Measurements from ENCODE around the gene MGAT4B. TPM values are rescaled to one million over a fixed set of nuclear protein-coding genes. Genes with fewer than 3 reads are reported as not detected.
A peak's percentile ranks its signal among the peaks of the same experiment; 100 is the strongest.

Gene MGAT4B
- total and polyA plus RNA-seq, 4 donors = 42.0 to 156 (median 83.7) TPM

DNA sequence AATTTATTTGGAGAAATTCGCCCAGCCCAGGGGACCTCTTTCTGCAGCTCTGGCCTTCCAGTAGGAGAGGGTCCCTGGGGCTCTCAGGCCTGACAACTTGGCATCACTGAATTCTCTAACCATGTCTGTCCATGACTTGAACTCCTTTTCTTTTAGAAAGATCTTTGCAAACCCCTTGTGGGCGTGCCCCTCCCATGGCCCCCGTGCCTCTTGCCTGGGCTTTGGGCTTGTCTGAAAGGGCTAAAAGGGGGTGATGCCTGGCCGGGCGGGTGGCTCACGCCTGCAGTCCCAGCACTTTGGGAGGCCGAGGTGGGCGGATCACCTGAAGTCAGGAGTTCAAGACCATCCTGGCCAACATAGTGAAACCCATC, 10.8 kb upstream of the MGAT4B start:
- TF ChIP-seq RAD21 (IDR thresholded peaks at IDR 0.05) = no peak
- TF ChIP-seq, protein P1, sequence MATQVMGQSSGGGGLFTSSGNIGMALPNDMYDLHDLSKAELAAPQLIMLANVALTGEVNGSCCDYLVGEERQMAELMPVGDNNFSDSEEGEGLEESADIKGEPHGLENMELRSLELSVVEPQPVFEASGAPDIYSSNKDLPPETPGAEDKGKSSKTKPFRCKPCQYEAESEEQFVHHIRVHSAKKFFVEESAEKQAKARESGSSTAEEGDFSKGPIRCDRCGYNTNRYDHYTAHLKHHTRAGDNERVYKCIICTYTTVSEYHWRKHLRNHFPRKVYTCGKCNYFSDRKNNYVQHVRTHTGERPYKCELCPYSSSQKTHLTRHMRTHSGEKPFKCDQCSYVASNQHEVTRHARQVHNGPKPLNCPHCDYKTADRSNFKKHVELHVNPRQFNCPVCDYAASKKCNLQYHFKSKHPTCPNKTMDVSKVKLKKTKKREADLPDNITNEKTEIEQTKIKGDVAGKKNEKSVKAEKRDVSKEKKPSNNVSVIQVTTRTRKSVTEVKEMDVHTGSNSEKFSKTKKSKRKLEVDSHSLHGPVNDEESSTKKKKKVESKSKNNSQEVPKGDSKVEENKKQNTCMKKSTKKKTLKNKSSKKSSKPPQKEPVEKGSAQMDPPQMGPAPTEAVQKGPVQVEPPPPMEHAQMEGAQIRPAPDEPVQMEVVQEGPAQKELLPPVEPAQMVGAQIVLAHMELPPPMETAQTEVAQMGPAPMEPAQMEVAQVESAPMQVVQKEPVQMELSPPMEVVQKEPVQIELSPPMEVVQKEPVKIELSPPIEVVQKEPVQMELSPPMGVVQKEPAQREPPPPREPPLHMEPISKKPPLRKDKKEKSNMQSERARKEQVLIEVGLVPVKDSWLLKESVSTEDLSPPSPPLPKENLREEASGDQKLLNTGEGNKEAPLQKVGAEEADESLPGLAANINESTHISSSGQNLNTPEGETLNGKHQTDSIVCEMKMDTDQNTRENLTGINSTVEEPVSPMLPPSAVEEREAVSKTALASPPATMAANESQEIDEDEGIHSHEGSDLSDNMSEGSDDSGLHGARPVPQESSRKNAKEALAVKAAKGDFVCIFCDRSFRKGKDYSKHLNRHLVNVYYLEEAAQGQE (IDR thresholded peaks at IDR 0.05) = no peak
- Histone ChIP-seq H3K36me3 (ENCODE audit: control insufficient read depth in 4 of 4, insufficient read depth in 3 of 4, low read depth in 1 of 4, low read length in 3 of 4) (no peaks in the 10 kb centered on the region), H3K27me3 (ENCODE audit: control insufficient read depth in 4 of 4, insufficient read depth in 4 of 4, low read length in 3 of 4) (no peaks in the 10 kb centered on the region), H3K4me1 (ENCODE audit: control insufficient read depth in 4 of 4, insufficient read depth in 4 of 4, low read length in 3 of 4) (peaks cover 25 to 57% (median 35%) of the 10 kb centered on the region in 4 donors), H3K9me3 (ENCODE audit: control insufficient read depth in 4 of 4, low read length in 3 of 4) (no peaks in the 10 kb centered on the region), H3K9ac (ENCODE audit: low read depth in 1 of 2, low read length in 2 of 2) (no peak overlapping the region), H3K4me3 (ENCODE audit: low read depth in 1 of 3, low read length in 3 of 3) (peak overlapping the region in 1 of 3 donors; percentile 51), H3K27ac (ENCODE audit: low read depth in 1 of 2, low read length in 2 of 2) (peak overlapping the region in 1 of 2 donors; percentile 23)
- DNase-seq (ENCODE audit: low spot score) = no peak
- WGBS = 89% methylated on average over 8 of the region's 8 CpGs

DNA sequence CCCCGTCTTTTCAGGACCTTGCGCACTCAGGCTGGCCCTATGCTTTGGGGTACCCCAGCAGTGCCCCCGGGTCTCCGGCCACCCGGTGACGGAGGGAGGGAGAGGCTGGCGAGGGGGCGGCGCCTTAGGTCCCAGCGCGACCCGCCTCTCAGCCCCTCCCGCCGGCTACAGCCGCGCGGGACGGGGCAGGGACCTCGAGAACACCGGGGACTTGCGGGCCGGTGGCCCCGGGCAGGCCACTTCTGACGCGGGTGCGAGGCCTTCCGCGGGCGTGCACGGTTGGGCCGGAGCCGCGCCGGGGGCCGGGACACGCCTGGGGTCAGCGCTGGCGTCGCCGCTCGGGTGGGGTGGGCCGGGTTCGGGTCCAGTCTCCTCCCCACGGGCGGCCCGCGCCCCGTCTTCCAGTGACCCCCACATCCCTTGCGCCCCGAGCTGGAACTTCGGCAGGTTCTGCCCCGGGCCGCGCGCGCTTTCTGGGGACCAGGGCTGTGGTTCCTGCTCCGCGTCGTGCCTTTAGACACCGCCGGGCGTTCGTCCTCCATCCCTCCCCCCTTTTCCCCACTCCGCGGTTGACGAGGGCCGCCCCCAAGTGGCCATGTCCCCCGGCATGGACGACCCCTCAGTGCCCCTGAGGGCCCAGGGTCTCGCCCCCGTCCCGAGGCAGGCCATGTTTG, 10.3 kb upstream of the MGAT4B start:
- no peaks in the 10 kb centered on the region for H3K27me3 ChIP-seq (ENCODE audit: control insufficient read depth in 4 of 4, insufficient read depth in 4 of 4, low read length in 3 of 4)
- 2% methylated on average over 72 of the region's 72 CpGs for WGBS
- no peak for DNase-seq (ENCODE audit: low spot score)
- TF ChIP-seq YY1 (IDR thresholded peaks at IDR 0.05) = no peak
- no peak for TF ChIP-seq NR2F2 (IDR thresholded peaks at IDR 0.05)
- TF ChIP-seq HNF4G (IDR thresholded peaks at IDR 0.05) = no peak
- no peak for TF ChIP-seq JUND (IDR thresholded peaks at IDR 0.05)
- TF ChIP-seq, protein P2, sequence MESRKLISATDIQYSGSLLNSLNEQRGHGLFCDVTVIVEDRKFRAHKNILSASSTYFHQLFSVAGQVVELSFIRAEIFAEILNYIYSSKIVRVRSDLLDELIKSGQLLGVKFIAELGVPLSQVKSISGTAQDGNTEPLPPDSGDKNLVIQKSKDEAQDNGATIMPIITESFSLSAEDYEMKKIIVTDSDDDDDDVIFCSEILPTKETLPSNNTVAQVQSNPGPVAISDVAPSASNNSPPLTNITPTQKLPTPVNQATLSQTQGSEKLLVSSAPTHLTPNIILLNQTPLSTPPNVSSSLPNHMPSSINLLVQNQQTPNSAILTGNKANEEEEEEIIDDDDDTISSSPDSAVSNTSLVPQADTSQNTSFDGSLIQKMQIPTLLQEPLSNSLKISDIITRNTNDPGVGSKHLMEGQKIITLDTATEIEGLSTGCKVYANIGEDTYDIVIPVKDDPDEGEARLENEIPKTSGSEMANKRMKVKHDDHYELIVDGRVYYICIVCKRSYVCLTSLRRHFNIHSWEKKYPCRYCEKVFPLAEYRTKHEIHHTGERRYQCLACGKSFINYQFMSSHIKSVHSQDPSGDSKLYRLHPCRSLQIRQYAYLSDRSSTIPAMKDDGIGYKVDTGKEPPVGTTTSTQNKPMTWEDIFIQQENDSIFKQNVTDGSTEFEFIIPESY (IDR thresholded peaks at IDR 0.05) = no peak
- no peak for TF ChIP-seq RXRA (IDR thresholded peaks at IDR 0.05)
- no peak for TF ChIP-seq RAD21 (IDR thresholded peaks at IDR 0.05)
- no peak for TF ChIP-seq HNF4A (conservative IDR thresholded peaks at IDR 0.05)
- TF ChIP-seq FOXA1 (IDR thresholded peaks at IDR 0.05) = no peak
- TF ChIP-seq, protein P3, sequence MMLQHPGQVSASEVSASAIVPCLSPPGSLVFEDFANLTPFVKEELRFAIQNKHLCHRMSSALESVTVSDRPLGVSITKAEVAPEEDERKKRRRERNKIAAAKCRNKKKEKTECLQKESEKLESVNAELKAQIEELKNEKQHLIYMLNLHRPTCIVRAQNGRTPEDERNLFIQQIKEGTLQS (IDR thresholded peaks at IDR 0.05) = no peak
- TF ChIP-seq, protein P4, sequence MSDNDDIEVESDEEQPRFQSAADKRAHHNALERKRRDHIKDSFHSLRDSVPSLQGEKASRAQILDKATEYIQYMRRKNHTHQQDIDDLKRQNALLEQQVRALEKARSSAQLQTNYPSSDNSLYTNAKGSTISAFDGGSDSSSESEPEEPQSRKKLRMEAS (IDR thresholded peaks at IDR 0.05) = no peak
- TF ChIP-seq GABPA (IDR thresholded peaks at IDR 0.05 in 1 of 2, conservative IDR thresholded peaks at IDR 0.05 in 1 of 2) = no peak
- TF ChIP-seq, protein P5, sequence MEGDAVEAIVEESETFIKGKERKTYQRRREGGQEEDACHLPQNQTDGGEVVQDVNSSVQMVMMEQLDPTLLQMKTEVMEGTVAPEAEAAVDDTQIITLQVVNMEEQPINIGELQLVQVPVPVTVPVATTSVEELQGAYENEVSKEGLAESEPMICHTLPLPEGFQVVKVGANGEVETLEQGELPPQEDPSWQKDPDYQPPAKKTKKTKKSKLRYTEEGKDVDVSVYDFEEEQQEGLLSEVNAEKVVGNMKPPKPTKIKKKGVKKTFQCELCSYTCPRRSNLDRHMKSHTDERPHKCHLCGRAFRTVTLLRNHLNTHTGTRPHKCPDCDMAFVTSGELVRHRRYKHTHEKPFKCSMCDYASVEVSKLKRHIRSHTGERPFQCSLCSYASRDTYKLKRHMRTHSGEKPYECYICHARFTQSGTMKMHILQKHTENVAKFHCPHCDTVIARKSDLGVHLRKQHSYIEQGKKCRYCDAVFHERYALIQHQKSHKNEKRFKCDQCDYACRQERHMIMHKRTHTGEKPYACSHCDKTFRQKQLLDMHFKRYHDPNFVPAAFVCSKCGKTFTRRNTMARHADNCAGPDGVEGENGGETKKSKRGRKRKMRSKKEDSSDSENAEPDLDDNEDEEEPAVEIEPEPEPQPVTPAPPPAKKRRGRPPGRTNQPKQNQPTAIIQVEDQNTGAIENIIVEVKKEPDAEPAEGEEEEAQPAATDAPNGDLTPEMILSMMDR (IDR thresholded peaks at IDR 0.05; ENCODE audit: low read depth, low read length, missing input control) = no peak
- TF ChIP-seq, protein P1 (IDR thresholded peaks at IDR 0.05) = no peak
- no peaks in the 10 kb centered on the region for H3K9me3 ChIP-seq (ENCODE audit: control insufficient read depth in 4 of 4, low read length in 3 of 4)
- H3K4me3 ChIP-seq (ENCODE audit: low read depth in 1 of 3, low read length in 3 of 3) = peak overlapping the region in 1 of 3 donors; percentile 51
- H3K9ac ChIP-seq (ENCODE audit: low read depth in 1 of 2, low read length in 2 of 2) = peak overlapping the region in 1 of 2 donors; percentile 14
- no peaks in the 10 kb centered on the region for H3K36me3 ChIP-seq (ENCODE audit: control insufficient read depth in 4 of 4, insufficient read depth in 3 of 4, low read depth in 1 of 4, low read length in 3 of 4)
- peak overlapping the region in 1 of 2 donors; percentile 23 for H3K27ac ChIP-seq (ENCODE audit: low read depth in 1 of 2, low read length in 2 of 2)
- H3K4me1 ChIP-seq (ENCODE audit: control insufficient read depth in 4 of 4, insufficient read depth in 4 of 4, low read length in 3 of 4) = peaks cover 22 to 55% (median 34%) of the 10 kb centered on the region in 4 donors
